ENCODE data around the gene KMT2C. TPM values are rescaled to one million over a fixed set of nuclear protein-coding genes. Genes with fewer than 3 reads are reported as not detected.
A peak's percentile ranks its signal among the peaks of the same experiment; 100 is the strongest.

The KMT2C gene
- total and polyA plus RNA-seq, 10 of the 15 experiments (the other 5 are each of a cell fraction or from before 2014, with no cell fraction given) = 3.3 to 45.2 (median 19.2) TPM

GRCh38 chr7:152464312-152465118 is 28.7 kb upstream of the KMT2C start (continued):
- TF ChIP-seq ZBTB11 (CRISPR knock-in tag; IDR thresholded peaks at IDR 0.05) (no peak), STAT3 (IDR thresholded peaks at IDR 0.05; ENCODE audit: low read depth, low read length) (no peak), TCF12 (IDR thresholded peaks at IDR 0.05; ENCODE audit: low read depth, low read length) (no peak), ZNF384 (IDR thresholded peaks at IDR 0.05; ENCODE audit: borderline replicate concordance, low read depth, low read length) (no peak), NRF1 (conservative IDR thresholded peaks at IDR 0.05; ENCODE audit: low read depth, low read length) (no peak), POLR2AphosphoS2 (IDR thresholded peaks at IDR 0.05; ENCODE audit: low read depth, low read length) (no peak), ATF3 (IDR thresholded peaks at IDR 0.05; ENCODE audit: borderline replicate concordance, extremely low read depth, low read depth, low read length) (no peak), CBX3 (IDR thresholded peaks at IDR 0.05; ENCODE audit: borderline replicate concordance, low read depth) (no peak), NFYA (IDR thresholded peaks at IDR 0.05; ENCODE audit: borderline replicate concordance, low read depth, low read length) (no peak), NR2F1 (conservative IDR thresholded peaks at IDR 0.05) (peak; percentile 97), EP300 (IDR thresholded peaks at IDR 0.05; ENCODE audit: borderline replicate concordance in 1 of 2, control insufficient read depth in 1 of 2, low read depth in 2 of 2, low read length in 2 of 2) (no peak; a peak in 2 of 4 replicates), ELK1 (IDR thresholded peaks at IDR 0.05; ENCODE audit: low read depth, low read length) (peak; percentile 12; the same call in 1 of the 2 replicates), EZH2 (IDR thresholded peaks at IDR 0.05; ENCODE audit: borderline replicate concordance, control insufficient read depth, low read depth, low read length) (no peak), ATF2 (IDR thresholded peaks at IDR 0.05; ENCODE audit: low read length) (no peak), CBX5 (IDR thresholded peaks at IDR 0.05; ENCODE audit: low read depth) (peak; percentile 84; the same call in 1 of the 2 replicates), HDAC2 (IDR thresholded peaks at IDR 0.05) (no peak), IRF4 (IDR thresholded peaks at IDR 0.05; ENCODE audit: low read depth, low read length) (0 out of 2 replicates have a peak, but pooled peaks have one; percentile 11), SIN3A (IDR thresholded peaks at IDR 0.05; ENCODE audit: low read depth, low read length) (no peak)
- TF ChIP-seq, protein P1, sequence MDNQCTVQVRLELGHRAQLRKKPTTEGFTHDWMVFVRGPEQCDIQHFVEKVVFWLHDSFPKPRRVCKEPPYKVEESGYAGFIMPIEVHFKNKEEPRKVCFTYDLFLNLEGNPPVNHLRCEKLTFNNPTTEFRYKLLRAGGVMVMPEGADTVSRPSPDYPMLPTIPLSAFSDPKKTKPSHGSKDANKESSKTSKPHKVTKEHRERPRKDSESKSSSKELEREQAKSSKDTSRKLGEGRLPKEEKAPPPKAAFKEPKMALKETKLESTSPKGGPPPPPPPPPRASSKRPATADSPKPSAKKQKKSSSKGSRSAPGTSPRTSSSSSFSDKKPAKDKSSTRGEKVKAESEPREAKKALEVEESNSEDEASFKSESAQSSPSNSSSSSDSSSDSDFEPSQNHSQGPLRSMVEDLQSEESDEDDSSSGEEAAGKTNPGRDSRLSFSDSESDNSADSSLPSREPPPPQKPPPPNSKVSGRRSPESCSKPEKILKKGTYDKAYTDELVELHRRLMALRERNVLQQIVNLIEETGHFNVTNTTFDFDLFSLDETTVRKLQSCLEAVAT (IDR thresholded peaks at IDR 0.05) = 0 out of 2 replicates have a peak, but pooled peaks have one; percentile 23

Data from GM12878 (cell line).